HCT116 (cell line): ENCODE measurements around the gene LACTBL1. TPM values are rescaled to one million over a fixed set of nuclear protein-coding genes. Genes with fewer than 3 reads are reported as not detected.
A peak's percentile ranks its signal among the peaks of the same experiment; 100 is the strongest.
"Not testable (repeated sequence)": the region's sequence is repeated elsewhere in the genome, so short reads cannot be mapped to it uniquely, and the experiment has no call there.

Experiments used
- ATAC-seq: fragments of 200-7000 bp; cut with Tn5 transposase; 2 replicates; pipeline ENCODE4 v1.9.1; 2020; ENCODE audit warnings: mild to moderate bottlenecking, moderate library complexity
- BruUV-seq: library from RNA; stranded (reverse); fragments of 400-500 nt; replicated peaks from 2 replicates; lab custom pipeline; 2021; lab: Mats Ljungman, UMichigan
- CTCF ChIA-PET: fragments of 300-600 bp; sonication (Branson Sonifier 250); formaldehyde crosslinking; loops from one replicate; lab custom pipeline; 2021; ENCODE audit warnings: antibody characterized with exemption; lab: Charles Lee
- POLR2A ChIA-PET: fragments of 300-600, 350-600 bp; sonication (Branson Sonifier 250); formaldehyde crosslinking; loops from one replicate; lab custom pipeline; 2021; ENCODE audit warnings: antibody characterized with exemption; lab: Charles Lee
- RAD21 ChIA-PET, 2 experiments: fragments of 300-600 bp; sonication (Branson Sonifier 250); formaldehyde crosslinking; loops; one replicate each; lab custom pipeline; 2023; ENCODE audit warnings: low total read pairs in 2 of 2; ENCODE audit not compliant: uncharacterized antibody in 2 of 2, unreplicated experiment in 2 of 2, low non-redundant PET in 1 of 2; lab: Charles Lee
- DNase-seq: peaks from one replicate; pipeline ENCODE4 v3.0.0-alpha.2; 2010; ENCODE audit warnings: low read depth, low spot score
- H2AFZ ChIP-seq: fragments of 200-600 bp; shearing (Covaris generic), sonication (generic); 2 replicates; pipeline ENCODE4 v1.6.1; 2017; ENCODE audit warnings: low read depth, mixed run types, mixed read lengths, antibody characterized with exemption, low read length; ENCODE audit not compliant: poor library complexity, severe bottlenecking
- H3K27ac ChIP-seq: 2 replicates; pipeline ENCODE4 v1.5.1; 2012; ENCODE audit warnings: low read depth, low read length
- H3K27me3 ChIP-seq: fragments of 200-600 bp; sonication (generic); 2 replicates; pipeline ENCODE4 v1.6.1; 2016; ENCODE audit warnings: mixed run types, low read length, mixed read lengths; ENCODE audit not compliant: insufficient read depth
- H3K36me3 ChIP-seq, 2 experiments: fragments of 200-500 bp in 1 of 2; fragments of 200-600 bp in 1 of 2; sonication (Bioruptor generic) in 1 of 2; sonication (generic) in 1 of 2; 2 replicates each; pipeline versions ENCODE4 v1.5.1 to v1.6.1; 2014 to 2016; ENCODE audit warnings: low read length in 2 of 2, inconsistent platforms in 1 of 2, mixed read lengths in 1 of 2, mixed run types in 1 of 2; ENCODE audit not compliant: insufficient read depth in 2 of 2, control insufficient read depth in 1 of 2
- H3K4me1 ChIP-seq, 2 experiments: fragments of 200-600 bp in 1 of 2; sonication (generic) in 1 of 2; 2 replicates each; pipeline versions ENCODE4 v1.5.1 to v1.6.1; 2012 to 2017; ENCODE audit warnings: low read length in 2 of 2, inconsistent platforms in 1 of 2, mild to moderate bottlenecking in 1 of 2, mixed read lengths in 1 of 2, mixed run types in 1 of 2, moderate library complexity in 1 of 2; ENCODE audit not compliant: insufficient read depth in 2 of 2, control insufficient read depth in 1 of 2
- H3K4me2 ChIP-seq: fragments of 200-600 bp; sonication (generic); 2 replicates; pipeline ENCODE4 v1.6.1; 2017; ENCODE audit warnings: mixed run types, low read length, mixed read lengths
- H3K4me3 ChIP-seq, 2 experiments: fragments of 200-600 bp in 1 of 2; sonication (generic) in 1 of 2; replicated peaks in 1 of 2; 2 replicates each; pipeline ENCODE4 v1.5.1; 2011 to 2016; ENCODE audit warnings: low read length in 2 of 2, control low read depth in 1 of 2, low read depth in 1 of 2, mild to moderate bottlenecking in 1 of 2, mixed read lengths in 1 of 2, mixed run types in 1 of 2
- H3K79me2 ChIP-seq: fragments of 200-600 bp; sonication (generic); 2 replicates; pipeline ENCODE4 v1.6.1; 2017; ENCODE audit warnings: mild to moderate bottlenecking, mixed run types, low read length, moderate library complexity, mixed read lengths; ENCODE audit not compliant: insufficient read depth
- H3K9ac ChIP-seq: fragments of 200-600 bp; sonication (generic); 2 replicates; pipeline ENCODE4 v1.6.1; 2016; ENCODE audit warnings: low read length, mixed read lengths
- H3K9me2 ChIP-seq: fragments of 200-600 bp; sonication (generic), shearing (Covaris generic); 2 replicates; pipeline ENCODE4 v1.6.1; 2017; ENCODE audit warnings: mixed run types, mild to moderate bottlenecking, moderate library complexity; ENCODE audit not compliant: insufficient read depth
- H3K9me3 ChIP-seq, 2 experiments: fragments of 200-500 bp in 1 of 2; fragments of 200-600 bp in 1 of 2; sonication (Bioruptor generic) in 1 of 2; sonication (generic) in 1 of 2; 2 replicates each; pipeline ENCODE4 v1.6.1; 2014 to 2017; ENCODE audit warnings: low read length in 2 of 2, mixed read lengths in 2 of 2, inconsistent platforms in 1 of 2, low read depth in 1 of 2, mild to moderate bottlenecking in 1 of 2, mixed run types in 1 of 2, moderate library complexity in 1 of 2; ENCODE audit not compliant: control insufficient read depth in 1 of 2, insufficient read depth in 1 of 2
- H4K20me1 ChIP-seq: fragments of 200-600 bp; sonication (generic), shearing (Covaris generic); 2 replicates; pipeline ENCODE4 v1.6.1; 2017; ENCODE audit warnings: mixed run types, mild to moderate bottlenecking, moderate library complexity; ENCODE audit not compliant: insufficient read depth
- CBX3 ChIP-seq: IDR thresholded peaks from 2 replicates; pipeline ENCODE4 v1.6.1; 2012; ENCODE audit warnings: low read depth
- EGR1 ChIP-seq: IDR thresholded peaks from 2 replicates; pipeline ENCODE4 v1.6.1; 2012; ENCODE audit warnings: low read depth
- EZH2 ChIP-seq: fragments of 200-600 bp; sonication (generic); IDR thresholded peaks from 2 replicates; pipeline ENCODE4 v1.6.1; 2017; ENCODE audit warnings: antibody characterized with exemption, mixed run types
- SRF ChIP-seq: IDR thresholded peaks from 2 replicates; pipeline ENCODE4 v1.6.1; 2012; ENCODE audit warnings: low read depth
- YY1 ChIP-seq: IDR thresholded peaks from 2 replicates; pipeline ENCODE4 v1.6.1; 2011; ENCODE audit warnings: low read length, low read depth, moderate library complexity, mild to moderate bottlenecking; ENCODE audit not compliant: insufficient replicate concordance; ENCODE audit errors: extremely low read depth
- intact Hi-C: fragments of 100-400 bp; cut with micrococcal nuclease; formaldehyde crosslinking; loops from 2 replicates; pipeline ENCODE4 v1.10.0; 2022
- total RNA-seq: library from RNA; stranded (reverse); gene quantifications from one replicate; pipeline ENCODE4 v1.2.1, GENCODE V29; 2021; ENCODE audit not compliant: unreplicated experiment
- TF ChIP-seq, protein P1 (sequence below): IDR thresholded peaks from 2 replicates; pipeline ENCODE4 v1.6.1; 2012; ENCODE audit warnings: low read depth

The LACTBL1 gene
- total RNA-seq, 1 experiment from 2014 or later, result not detected

DNA sequence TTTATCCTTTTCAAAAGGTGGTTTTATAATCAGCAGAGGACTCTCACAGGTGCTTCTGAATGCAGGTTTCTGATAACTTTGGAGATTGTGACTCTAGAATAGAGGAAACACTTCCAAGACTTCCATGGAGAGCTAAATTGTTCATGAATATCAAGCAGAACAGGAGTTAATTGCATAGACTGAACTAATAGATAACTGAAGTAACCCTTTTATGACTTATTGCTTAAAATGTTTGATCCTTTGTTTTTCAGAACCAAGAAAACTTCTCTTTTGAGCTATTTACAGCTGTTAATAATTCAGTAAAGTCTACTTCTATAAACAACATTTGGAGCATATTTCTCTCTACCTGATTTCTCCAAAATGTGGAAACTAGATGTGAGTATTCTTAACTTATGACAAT, 23.1 kb upstream of the LACTBL1 start:
- Histone ChIP-seq H4K20me1 (no peaks in the 10 kb centered on the region), H3K36me3 (no peaks in the 10 kb centered on the region), H3K9ac (no peak overlapping the region), H3K27me3 (no peaks in the 10 kb centered on the region), H3K9me3 (peaks cover 5 to 9% of the 10 kb centered on the region in 2 experiments; a peak in 2 of 4 replicates), H2AFZ (no peak overlapping the region), H3K4me2 (no peak overlapping the region), H3K4me1 (no peaks in the 10 kb centered on the region), H3K27ac (no peak overlapping the region), H3K9me2 (no peaks in the 10 kb centered on the region), H3K4me3 (no peak overlapping the region), H3K79me2 (no peaks in the 10 kb centered on the region)
- ChIA-PET POLR2A (no interaction called here), RAD21 (no interaction called here), CTCF (no interaction called here)
- DNase-seq (no peak), ATAC-seq (no peak)
- TF ChIP-seq EGR1 (no peak), YY1 (no peak), EZH2 (no peak), SRF (no peak)
- TF ChIP-seq, protein P1, sequence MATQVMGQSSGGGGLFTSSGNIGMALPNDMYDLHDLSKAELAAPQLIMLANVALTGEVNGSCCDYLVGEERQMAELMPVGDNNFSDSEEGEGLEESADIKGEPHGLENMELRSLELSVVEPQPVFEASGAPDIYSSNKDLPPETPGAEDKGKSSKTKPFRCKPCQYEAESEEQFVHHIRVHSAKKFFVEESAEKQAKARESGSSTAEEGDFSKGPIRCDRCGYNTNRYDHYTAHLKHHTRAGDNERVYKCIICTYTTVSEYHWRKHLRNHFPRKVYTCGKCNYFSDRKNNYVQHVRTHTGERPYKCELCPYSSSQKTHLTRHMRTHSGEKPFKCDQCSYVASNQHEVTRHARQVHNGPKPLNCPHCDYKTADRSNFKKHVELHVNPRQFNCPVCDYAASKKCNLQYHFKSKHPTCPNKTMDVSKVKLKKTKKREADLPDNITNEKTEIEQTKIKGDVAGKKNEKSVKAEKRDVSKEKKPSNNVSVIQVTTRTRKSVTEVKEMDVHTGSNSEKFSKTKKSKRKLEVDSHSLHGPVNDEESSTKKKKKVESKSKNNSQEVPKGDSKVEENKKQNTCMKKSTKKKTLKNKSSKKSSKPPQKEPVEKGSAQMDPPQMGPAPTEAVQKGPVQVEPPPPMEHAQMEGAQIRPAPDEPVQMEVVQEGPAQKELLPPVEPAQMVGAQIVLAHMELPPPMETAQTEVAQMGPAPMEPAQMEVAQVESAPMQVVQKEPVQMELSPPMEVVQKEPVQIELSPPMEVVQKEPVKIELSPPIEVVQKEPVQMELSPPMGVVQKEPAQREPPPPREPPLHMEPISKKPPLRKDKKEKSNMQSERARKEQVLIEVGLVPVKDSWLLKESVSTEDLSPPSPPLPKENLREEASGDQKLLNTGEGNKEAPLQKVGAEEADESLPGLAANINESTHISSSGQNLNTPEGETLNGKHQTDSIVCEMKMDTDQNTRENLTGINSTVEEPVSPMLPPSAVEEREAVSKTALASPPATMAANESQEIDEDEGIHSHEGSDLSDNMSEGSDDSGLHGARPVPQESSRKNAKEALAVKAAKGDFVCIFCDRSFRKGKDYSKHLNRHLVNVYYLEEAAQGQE, result no peak
- BruUV-seq, result no TSS peak
- intact Hi-C loops, result no loop called here

DNA sequence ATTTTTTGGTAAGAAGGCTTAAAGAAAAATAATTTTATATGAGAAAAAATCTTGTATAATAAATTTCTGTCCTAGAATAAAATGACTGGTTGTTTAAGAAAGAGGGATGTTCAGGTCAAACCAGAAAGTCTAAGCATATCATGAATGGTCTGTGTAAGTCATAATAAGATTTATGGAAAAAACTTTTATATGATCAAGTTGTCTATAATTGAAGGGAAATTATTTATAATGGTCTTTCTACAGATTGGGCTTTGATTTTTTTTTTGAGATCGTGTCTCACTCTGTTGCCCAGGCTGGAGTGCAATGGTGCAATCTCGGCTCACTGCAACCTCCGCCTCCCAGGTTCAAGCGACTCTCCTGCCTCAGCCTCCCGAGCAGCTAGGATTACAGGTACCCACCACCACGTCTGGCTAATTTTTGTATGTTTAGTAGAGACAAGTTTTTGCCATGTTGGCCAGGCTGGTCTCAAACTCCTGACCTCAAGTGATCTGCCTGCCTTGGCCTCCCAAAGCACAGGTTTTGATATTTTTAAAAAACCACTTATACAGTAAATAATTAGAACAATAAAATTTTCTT, 20.6 kb upstream of the LACTBL1 start:
- H3K4me2 ChIP-seq, BruUV-seq: not testable (repeated sequence)

DNA sequence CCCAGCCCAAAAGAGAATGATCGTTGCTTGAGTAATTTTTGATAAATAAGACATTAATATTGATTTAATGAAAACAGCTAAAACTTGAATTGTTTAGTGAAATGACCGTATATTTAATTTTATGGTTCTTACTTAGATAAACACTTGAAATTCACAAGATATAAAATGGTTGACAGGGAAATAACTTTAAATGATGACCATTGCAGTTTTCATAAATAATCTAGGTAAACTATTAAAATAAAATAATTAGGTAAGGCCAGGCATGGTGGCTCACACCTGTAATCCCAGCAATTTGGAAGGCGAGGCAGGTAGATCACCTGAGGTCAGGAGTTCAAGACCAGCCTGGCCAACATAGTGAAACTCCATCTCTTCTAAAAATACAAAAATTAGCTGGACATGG, 19.7 kb upstream of the LACTBL1 start:
- H3K9ac ChIP-seq, RAD21 ChIA-PET, DNase-seq, H3K36me3 ChIP-seq, H3K4me2 ChIP-seq, H3K27me3 ChIP-seq, H3K79me2 ChIP-seq, POLR2A ChIA-PET, H3K9me2 ChIP-seq, H3K27ac ChIP-seq, H3K4me1 ChIP-seq, H3K4me3 ChIP-seq, H4K20me1 ChIP-seq, BruUV-seq, H3K9me3 ChIP-seq, H2AFZ ChIP-seq, intact Hi-C loops, ATAC-seq: not testable (repeated sequence)
- CTCF ChIA-PET, result interaction anchor here (0.7 kb wide), 1 partner anchor 66 kb away, joined by 3 read pairs; no protein-coding TSS in a partner anchor

More for the DNA sequence above, 20.6 kb upstream of the LACTBL1 start:
- RAD21 ChIA-PET, H3K9me2 ChIP-seq, H3K9ac ChIP-seq, H3K4me3 ChIP-seq, H3K27me3 ChIP-seq, H3K27ac ChIP-seq, intact Hi-C loops, ATAC-seq, POLR2A ChIA-PET, H3K36me3 ChIP-seq, H4K20me1 ChIP-seq, CTCF ChIA-PET, H2AFZ ChIP-seq, H3K79me2 ChIP-seq, H3K9me3 ChIP-seq, H3K4me1 ChIP-seq: not testable (repeated sequence)
- TF ChIP-seq CBX3, result peak; percentile 48; the same call in 1 of the 2 replicates
- DNase-seq, result peak; percentile 21
